Activated T-cell treated with anti-CD3 and anti-CD28 coated beads, Interleukin-2, amount 50 U/mL, for 72 hours (primary cell): ENCODE data around the gene KCNAB3. TPM values are rescaled to one million over a fixed set of nuclear protein-coding genes. Genes with fewer than 3 reads are reported as not detected.

Experiments
- ATAC-seq, 2 donors: fragments of 150-1000 bp; cut with Tn5 transposase; replicated peaks in 1 of 2; 2 replicates each; pipeline ENCODE4 v1.10.0; 2021; ENCODE audit warnings: moderate library complexity in 2 of 2, mild to moderate bottlenecking in 1 of 2
- DNase-seq, 2 donors: peaks; one replicate each; pipeline ENCODE4 v3.0.0; 2021 to 2022; ENCODE audit warnings: mixed read lengths in 1 of 2
- H3K27ac Mint-ChIP-seq: one replicate; pipeline ENCODE4 v1.8.0; 2022; ENCODE audit warnings: mild to moderate bottlenecking, moderate library complexity, mixed read lengths
- H3K27me3 Mint-ChIP-seq: one replicate; pipeline ENCODE4 v1.8.0; 2022; ENCODE audit warnings: low read depth, mixed read lengths
- H3K36me3 Mint-ChIP-seq, 2 donors: one replicate each; pipeline ENCODE4 v1.8.0; 2022; ENCODE audit warnings: mixed read lengths in 2 of 2, mild to moderate bottlenecking in 1 of 2; ENCODE audit not compliant: insufficient read depth in 2 of 2
- H3K4me1 Mint-ChIP-seq: one replicate; pipeline ENCODE4 v1.8.0; 2022; ENCODE audit warnings: low read depth, mixed read lengths
- H3K4me3 Mint-ChIP-seq, 2 donors: one replicate each; pipeline ENCODE4 v1.8.0; 2022; ENCODE audit warnings: mild to moderate bottlenecking in 2 of 2, mixed read lengths in 2 of 2, moderate library complexity in 2 of 2
- H3K9me3 Mint-ChIP-seq, 2 donors: one replicate each; pipeline ENCODE4 v1.8.0; 2022; ENCODE audit warnings: mixed read lengths in 2 of 2
- total RNA-seq, 2 donors: library from RNA; stranded (reverse); gene quantifications; one replicate each; pipeline ENCODE4 v1.2.3, GENCODE V29; 2022

Gene KCNAB3
- total RNA-seq, 2 donors from 2014 or later = 10.2 to 10.3 TPM

DNA sequence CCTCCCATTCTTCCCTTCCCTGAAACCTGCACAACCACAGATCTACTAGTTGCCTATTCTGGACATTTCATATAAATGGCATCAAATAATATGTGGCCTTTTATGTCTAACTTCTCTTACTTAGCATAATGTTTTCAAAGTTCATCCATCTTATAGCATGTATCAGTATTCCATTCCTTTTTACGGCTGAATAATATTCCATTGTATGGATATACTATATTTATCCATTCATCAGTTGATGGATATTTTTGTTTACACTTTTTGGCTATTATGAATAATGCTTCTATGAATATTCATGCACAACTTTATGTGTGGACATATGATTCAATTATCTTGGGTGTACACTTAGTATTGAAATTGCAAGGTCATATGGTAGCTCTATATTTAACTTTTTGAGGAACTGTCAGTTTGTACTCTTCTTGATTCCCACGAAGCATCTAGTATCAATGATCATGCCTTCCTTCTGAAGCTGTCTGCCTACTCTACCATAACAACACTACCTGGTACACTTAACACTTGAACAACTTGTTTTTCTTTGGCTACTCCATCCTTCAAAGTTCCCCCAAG is 53.8 kb downstream of the KCNAB3 start:
- H3K27ac Mint-ChIP-seq = peak overlapping the region; percentile 7
- H3K36me3 Mint-ChIP-seq = peaks cover 4 to 13% of the 10 kb centered on the region in 2 donors
- H3K4me3 Mint-ChIP-seq = no peak overlapping the region
- no peaks in the 10 kb centered on the region for H3K4me1 Mint-ChIP-seq
- H3K9me3 Mint-ChIP-seq = no peaks in the 10 kb centered on the region
- DNase-seq (no peak), ATAC-seq (no peak)
- no peaks in the 10 kb centered on the region for H3K27me3 Mint-ChIP-seq

DNA sequence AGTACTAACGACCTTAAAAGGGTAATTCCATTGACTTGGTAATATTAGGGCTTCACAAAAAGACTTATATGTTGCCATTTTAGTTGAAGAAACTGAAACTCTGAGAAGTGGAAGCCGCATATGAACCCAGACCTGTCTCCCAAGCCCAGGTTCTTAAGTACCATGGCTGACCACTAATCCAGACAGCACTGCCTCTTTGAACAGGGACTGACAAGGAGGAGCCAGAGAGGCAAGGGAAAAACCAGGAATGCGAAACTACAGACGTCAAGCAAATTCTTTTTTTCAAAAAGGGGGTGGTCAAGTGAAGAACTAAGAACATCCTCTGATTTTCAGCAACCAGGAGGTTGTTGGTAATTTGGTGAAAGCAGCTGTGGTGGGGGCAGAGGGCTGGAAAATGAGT is 56.6 kb downstream of the KCNAB3 start:
- no peaks in the 10 kb centered on the region for H3K9me3 Mint-ChIP-seq
- DNase-seq (no peak), ATAC-seq (no peak)
- H3K4me1 Mint-ChIP-seq = peaks cover 15% of the 10 kb centered on the region
- H3K36me3 Mint-ChIP-seq = peaks cover 4 to 13% of the 10 kb centered on the region in 2 donors
- no peak overlapping the region for H3K27ac Mint-ChIP-seq
- no peaks in the 10 kb centered on the region for H3K27me3 Mint-ChIP-seq
- no peak overlapping the region for H3K4me3 Mint-ChIP-seq

Other genes starting within 250 kb of the KCNAB3 start
- gene TP53, start 242.4 kb downstream of the KCNAB3 start, total RNA-seq = 100 to 1,000 TPM; 183 to 189 TPM
- gene WRAP53, start 241.4 kb downstream of the KCNAB3 start, total RNA-seq = 10 to 100 TPM; 19.0 to 26.7 TPM
- not detected for gene EFNB3, start 224.7 kb downstream of the KCNAB3 start, total RNA-seq
- under 1 TPM; 0.05 to 0.07 TPM for gene DNAH2, start 212.1 kb downstream of the KCNAB3 start, total RNA-seq
- gene KDM6B, start 95.6 kb downstream of the KCNAB3 start, total RNA-seq = 10 to 100 TPM; 73.7 to 83.5 TPM
- 1 to 10 TPM; 5.2 to 5.3 TPM for gene TMEM88, start 74.8 kb downstream of the KCNAB3 start, total RNA-seq
- 10 to 100 TPM; 42.7 to 43.5 TPM for gene NAA38, start 72.3 kb downstream of the KCNAB3 start, total RNA-seq
- gene CYB5D1, start 71.9 kb downstream of the KCNAB3 start, total RNA-seq = 10 to 100 TPM in 1 of 2 donors, 1 to 10 TPM in 1; 6.7 to 10.2 TPM
- gene CHD3, start 41.1 kb downstream of the KCNAB3 start, total RNA-seq = 100 to 1,000 TPM; 133 to 140 TPM
- 1 to 10 TPM; 2.5 to 3.7 TPM for gene RNF227, start 13.6 kb downstream of the KCNAB3 start, total RNA-seq
- gene TRAPPC1, start 2.1 kb upstream of the KCNAB3 start, total RNA-seq = 100 to 1,000 TPM; 139 to 150 TPM
- 10 to 100 TPM; 61.0 to 62.6 TPM for gene CNTROB, start 2.4 kb upstream of the KCNAB3 start, total RNA-seq
- under 1 TPM in 1 of 2 donors, not detected in 1; 0.34 TPM for gene GUCY2D, start 72.8 kb upstream of the KCNAB3 start, total RNA-seq
- under 1 TPM; 0.14 TPM for gene ALOX15B, start 109.2 kb upstream of the KCNAB3 start, total RNA-seq
- 1 to 10 TPM; 1.3 to 4.1 TPM for gene ALOX12B, start 157.9 kb upstream of the KCNAB3 start, total RNA-seq
- not detected for gene ALOXE3, start 188.7 kb upstream of the KCNAB3 start, total RNA-seq
- 1 to 10 TPM; 1.5 to 4.3 TPM for gene HES7, start 194.2 kb upstream of the KCNAB3 start, total RNA-seq
- 10 to 100 TPM; 58.2 to 78.5 TPM for gene PER1, start 222.5 kb upstream of the KCNAB3 start, total RNA-seq
- gene VAMP2, start 233.1 kb upstream of the KCNAB3 start, total RNA-seq = 10 to 100 TPM; 71.3 to 73.6 TPM
- gene TMEM107, start 246.5 kb upstream of the KCNAB3 start, total RNA-seq = 10 to 100 TPM; 45.1 to 50.8 TPM